Fibroblast of the aortic adventitia (primary cell): ENCODE data around the gene CHL1. TPM values are rescaled to one million over a fixed set of nuclear protein-coding genes. Genes with fewer than 3 reads are reported as not detected.

Source experiments
- DNase-seq: peaks from one replicate; pipeline ENCODE4 v3.0.0-alpha.2; 2010; ENCODE audit warnings: low read depth
- H3K4me3 ChIP-seq: 2 replicates; pipeline ENCODE4 v1.5.1; 2011; ENCODE audit warnings: low read depth, mild to moderate bottlenecking, control low read depth, low read length, moderate library complexity
- total RNA-seq: library from RNA; depleted of rRNA; stranded (reverse); fragments of >200 nt; gene quantifications from 2 replicates; pipeline ENCODE4 v1.2.3, GENCODE V29; 2012; ENCODE audit warnings: low replicate concordance
- TF ChIP-seq, protein P1 (sequence below): IDR thresholded peaks from 2 replicates; pipeline ENCODE4 v1.5.1; 2011; ENCODE audit warnings: mild to moderate bottlenecking, low read length, control low read depth, inconsistent platforms; ENCODE audit not compliant: insufficient read depth

The CHL1 gene
- total RNA-seq, 1 donor: 0.63 TPM

DNA sequence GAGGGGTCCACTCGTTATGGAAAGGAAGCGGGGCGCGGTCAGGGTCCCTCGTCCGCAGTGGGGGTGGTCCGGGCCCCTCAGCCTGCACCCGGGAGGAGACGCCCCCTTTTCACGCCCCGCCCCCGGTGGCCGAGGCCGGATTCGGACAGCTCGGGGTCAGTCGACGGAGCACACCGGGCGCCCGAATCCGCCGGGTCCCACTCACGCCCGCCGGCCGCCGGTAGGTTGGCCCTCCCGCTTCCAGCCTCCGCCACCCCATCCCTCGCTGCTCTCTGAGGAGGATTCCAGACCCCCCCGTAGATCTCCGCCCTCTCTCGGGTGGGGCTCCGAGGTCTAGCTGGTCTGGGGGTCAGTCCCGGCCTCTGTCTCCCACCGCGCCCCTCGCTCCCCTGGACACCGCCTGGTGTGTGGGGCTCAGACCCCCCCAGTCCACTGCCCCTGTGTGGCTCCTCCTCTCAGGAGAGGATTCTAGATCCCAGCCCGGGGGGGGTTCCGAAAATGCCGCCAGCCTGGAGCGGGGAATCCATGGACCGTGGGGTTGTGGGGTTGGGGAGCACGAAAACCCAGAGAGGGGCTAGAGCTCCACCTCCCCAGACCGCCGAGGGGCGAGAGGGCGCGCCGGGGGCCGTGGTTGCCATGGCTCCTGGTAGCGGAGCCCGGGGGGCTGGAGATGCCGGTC is 725 bp downstream of the CHL1 start:
- H3K4me3 ChIP-seq: no peak overlapping the region
- TF ChIP-seq, protein P1, sequence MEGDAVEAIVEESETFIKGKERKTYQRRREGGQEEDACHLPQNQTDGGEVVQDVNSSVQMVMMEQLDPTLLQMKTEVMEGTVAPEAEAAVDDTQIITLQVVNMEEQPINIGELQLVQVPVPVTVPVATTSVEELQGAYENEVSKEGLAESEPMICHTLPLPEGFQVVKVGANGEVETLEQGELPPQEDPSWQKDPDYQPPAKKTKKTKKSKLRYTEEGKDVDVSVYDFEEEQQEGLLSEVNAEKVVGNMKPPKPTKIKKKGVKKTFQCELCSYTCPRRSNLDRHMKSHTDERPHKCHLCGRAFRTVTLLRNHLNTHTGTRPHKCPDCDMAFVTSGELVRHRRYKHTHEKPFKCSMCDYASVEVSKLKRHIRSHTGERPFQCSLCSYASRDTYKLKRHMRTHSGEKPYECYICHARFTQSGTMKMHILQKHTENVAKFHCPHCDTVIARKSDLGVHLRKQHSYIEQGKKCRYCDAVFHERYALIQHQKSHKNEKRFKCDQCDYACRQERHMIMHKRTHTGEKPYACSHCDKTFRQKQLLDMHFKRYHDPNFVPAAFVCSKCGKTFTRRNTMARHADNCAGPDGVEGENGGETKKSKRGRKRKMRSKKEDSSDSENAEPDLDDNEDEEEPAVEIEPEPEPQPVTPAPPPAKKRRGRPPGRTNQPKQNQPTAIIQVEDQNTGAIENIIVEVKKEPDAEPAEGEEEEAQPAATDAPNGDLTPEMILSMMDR: no peak
- no peak for DNase-seq

DNA sequence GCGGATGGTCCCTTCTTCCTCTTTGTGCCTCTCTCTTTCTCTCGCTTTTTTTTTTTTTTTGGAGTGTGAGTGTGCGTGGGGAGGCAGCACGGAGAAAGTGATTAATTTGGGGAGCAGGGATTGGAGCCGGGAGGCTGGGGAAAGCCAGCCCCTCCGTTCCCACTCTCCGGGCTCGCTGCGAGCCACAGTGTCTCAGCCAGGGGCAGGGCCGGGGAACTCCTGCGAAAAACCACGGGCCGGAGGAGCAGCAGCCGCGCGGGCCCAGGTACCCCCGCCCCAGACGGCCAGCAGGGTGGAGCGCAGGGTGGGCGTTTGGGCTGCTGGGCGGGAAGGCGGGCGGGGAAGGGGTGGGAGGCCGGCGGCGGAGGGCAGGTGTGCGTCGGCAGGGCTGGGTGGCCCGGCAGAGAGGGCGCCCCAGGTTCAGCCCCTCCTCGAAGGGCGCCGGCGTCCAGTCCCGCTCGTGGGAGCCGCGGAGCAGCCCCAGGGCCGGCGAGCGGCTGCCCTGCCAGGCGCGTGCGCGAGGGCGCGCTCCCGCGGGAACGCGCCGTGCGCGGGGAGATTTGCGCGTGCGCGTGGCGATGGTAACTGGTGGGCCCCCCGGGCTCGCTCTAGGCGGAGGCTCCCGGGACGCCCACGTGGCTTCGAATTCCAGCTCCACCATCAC is 1.4 kb downstream of the CHL1 start:
- no peak overlapping the region for H3K4me3 ChIP-seq
- TF ChIP-seq, protein P1: no peak
- DNase-seq: no peak

DNA sequence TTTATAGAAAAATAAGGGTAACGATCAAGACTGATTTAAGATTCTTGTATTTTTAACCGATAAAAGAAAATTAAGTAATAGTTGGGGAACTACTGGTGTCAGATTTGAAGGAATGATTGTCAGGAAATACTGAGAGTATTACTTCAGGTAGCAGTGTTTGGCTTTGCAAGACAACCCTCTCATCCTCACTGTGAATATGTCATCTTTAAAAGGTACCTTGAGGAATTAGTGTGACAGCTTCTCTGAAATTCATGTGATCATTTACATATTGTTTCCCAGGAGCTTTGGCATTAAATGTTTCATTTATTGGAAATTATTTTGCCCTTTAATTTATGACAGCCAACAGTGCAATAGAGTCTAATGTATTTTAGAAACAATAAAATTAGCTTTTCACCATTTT is 3.3 kb downstream of the CHL1 start:
- no peak for DNase-seq
- H3K4me3 ChIP-seq: no peak overlapping the region
- TF ChIP-seq, protein P1: no peak

DNA sequence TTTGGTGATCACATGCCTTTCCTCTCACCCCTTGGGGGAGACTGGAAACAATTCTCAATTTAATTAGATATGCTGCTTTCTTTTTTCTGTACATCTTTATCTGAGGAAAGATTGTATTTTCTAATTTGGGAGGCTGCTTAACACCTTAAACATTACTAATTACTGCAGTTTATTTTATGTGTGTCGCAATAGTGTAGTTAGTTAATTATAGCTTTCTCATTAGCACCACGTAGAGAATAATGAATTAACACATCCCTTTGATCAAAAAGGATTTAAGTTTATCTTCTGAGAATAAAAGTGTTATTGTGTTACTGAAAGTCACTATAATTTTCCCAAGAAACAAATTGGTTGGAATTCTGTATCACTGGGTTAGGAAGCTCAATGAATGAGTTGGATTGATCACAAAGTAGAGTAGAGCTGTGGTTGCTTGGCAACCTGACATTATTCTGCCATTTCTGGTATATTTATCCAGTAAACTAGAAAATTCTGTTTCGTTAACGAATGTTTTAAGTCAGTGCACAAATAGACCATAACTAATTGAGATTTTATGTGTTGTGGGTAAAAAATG is 4.3 kb downstream of the CHL1 start:
- TF ChIP-seq, protein P1: no peak
- no peak for DNase-seq
- H3K4me3 ChIP-seq: no peak overlapping the region

DNA sequence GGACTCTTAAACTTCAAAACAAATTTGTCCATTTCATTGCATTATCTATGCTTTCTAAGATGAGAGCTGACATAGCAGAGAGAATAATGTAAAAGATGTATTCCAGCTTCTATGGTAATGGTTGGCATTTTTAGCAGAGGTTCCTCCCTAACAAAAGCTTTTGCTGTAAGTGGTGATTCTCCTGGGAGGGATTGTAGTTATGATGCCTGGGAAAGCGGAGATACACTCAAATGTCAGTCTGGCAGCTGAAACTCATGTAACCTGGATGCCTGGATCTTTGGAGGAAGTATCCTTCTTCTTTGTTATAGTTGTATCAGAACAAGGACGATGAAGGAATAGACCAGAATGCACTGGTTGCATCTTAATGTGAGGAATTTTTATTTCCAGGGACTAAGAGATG is 7.5 kb downstream of the CHL1 start:
- no peak overlapping the region for H3K4me3 ChIP-seq
- TF ChIP-seq, protein P1: no peak
- no peak for DNase-seq

DNA sequence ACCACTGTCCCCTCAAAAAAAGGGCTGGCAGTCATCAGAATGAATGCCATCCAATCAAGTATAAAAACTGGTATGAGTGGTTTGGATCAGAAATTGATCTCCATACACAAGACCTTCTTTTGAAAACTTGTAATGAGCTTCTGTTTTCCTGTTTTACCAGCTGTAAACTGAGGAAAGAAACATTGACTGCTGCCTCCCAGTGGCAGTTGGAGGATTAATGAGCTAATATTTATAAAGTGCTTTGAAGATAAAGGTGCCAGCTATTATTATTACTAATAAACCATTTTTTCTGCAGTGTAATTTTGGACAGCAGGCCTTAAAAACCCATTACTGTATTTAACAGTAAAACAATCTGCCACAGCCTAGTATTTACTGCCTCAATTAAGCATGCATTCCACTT is 11.4 kb downstream of the CHL1 start:
- TF ChIP-seq, protein P1: no peak
- no peak overlapping the region for H3K4me3 ChIP-seq
- DNase-seq: no peak
